Activated naive CD4-positive, alpha-beta T cell treated with anti-CD3 and anti-CD28 coated beads for 36 hours (primary cell): ENCODE results near the gene CCDC13. TPM values are rescaled to one million over a fixed set of nuclear protein-coding genes. Genes with fewer than 3 reads are reported as not detected.
A peak's percentile ranks its signal among the peaks of the same experiment; 100 is the strongest.

Experiments used
- CTCF ChIA-PET: fragments of 350-600 bp; sonication (Branson Sonifier 250); formaldehyde crosslinking; loops from one replicate; lab custom pipeline; 2021; ENCODE audit warnings: antibody characterized with exemption; lab: Charles Lee
- DNase-seq: peaks from one replicate; pipeline ENCODE4 v3.0.0-alpha.2; 2020
- H3K27ac Mint-ChIP-seq: one replicate; pipeline ENCODE4 v1.8.0; 2021; ENCODE audit warnings: mild to moderate bottlenecking, mixed read lengths
- H3K27me3 Mint-ChIP-seq: one replicate; pipeline ENCODE4 v1.8.0; 2021; ENCODE audit warnings: low read depth, mixed read lengths
- H3K36me3 Mint-ChIP-seq: one replicate; pipeline ENCODE4 v1.8.0; 2021; ENCODE audit warnings: low read depth, mixed read lengths
- H3K4me1 Mint-ChIP-seq: one replicate; pipeline ENCODE4 v1.8.0; 2021; ENCODE audit warnings: low read depth, mixed read lengths
- H3K4me3 Mint-ChIP-seq: one replicate; pipeline ENCODE4 v1.8.0; 2021; ENCODE audit warnings: mild to moderate bottlenecking, moderate library complexity, mixed read lengths
- H3K9me3 Mint-ChIP-seq: one replicate; pipeline ENCODE4 v1.8.0; 2021; ENCODE audit warnings: mixed read lengths
- intact Hi-C: fragments of 100-400 bp; cut with micrococcal nuclease; formaldehyde crosslinking; loops from one replicate; pipeline ENCODE4 v1.15.1; 2023
- total RNA-seq, 2 experiments: library from RNA; stranded (reverse); gene quantifications; one replicate each; pipeline ENCODE4 v1.2.3, GENCODE V29; 2021

CCDC13 gene
- total RNA-seq, 2 experiments from 2014 or later: 0.31 TPM; not detected in 1

DNA sequence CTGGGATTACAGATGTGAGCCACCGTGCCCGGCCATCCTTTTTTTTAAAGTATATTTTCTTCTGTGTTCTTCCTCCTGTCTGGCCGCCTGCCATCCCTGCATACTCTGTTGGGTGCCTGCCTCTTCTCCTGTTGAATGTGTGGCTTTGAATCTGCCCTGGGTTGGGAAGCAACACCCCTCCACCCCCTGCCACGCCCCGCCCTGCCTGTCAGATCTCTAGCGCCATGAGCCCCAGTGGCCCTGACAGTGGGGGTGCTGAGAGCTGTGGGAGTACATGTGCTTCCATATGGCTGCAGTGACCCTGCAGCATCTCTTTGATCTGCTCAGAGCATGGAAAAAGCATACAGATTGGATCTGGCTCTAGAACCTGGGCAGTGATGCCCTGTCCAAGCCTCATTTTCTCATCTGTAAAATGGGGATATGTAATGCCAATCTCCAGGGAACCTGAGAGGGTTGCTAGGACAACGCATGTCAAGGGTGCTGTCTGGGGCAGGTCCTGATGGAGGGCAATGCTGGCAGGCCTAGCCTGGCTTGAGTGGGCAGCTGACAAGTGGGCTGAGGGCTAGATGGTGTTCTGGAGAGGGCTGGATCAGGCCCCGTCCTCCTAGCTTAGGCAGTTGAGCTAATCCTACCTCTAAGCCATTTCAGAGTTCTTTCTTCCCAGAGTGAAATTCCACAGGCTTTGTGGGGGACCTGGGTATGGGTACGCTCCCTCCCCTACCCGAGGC is 23.9 kb downstream of the CCDC13 start:
- Mint-ChIP-seq H3K27ac (no peak overlapping the region), H3K9me3 (no peaks in the 10 kb centered on the region), H3K36me3 (no peaks in the 10 kb centered on the region), H3K27me3 (no peaks in the 10 kb centered on the region), H3K4me1 (peaks cover 28% of the 10 kb centered on the region), H3K4me3 (no peak overlapping the region)
- no peak for DNase-seq
- CTCF ChIA-PET: interaction anchor here (0.7 to 2.0 kb wide), 4 partner anchors 8 to 322 kb away, joined by 3 to 9 read pairs (median 5); no protein-coding TSS in a partner anchor
- intact Hi-C loops: loop anchor here (10.0 kb wide), 1 partner anchor 504 kb away; no protein-coding TSS in a partner anchor

GRCh38 chr3:42747581-42747980 is 25.5 kb downstream of the CCDC13 start:
- H3K27me3 Mint-ChIP-seq: no peaks in the 10 kb centered on the region
- DNase-seq: peak; percentile 27
- no peaks in the 10 kb centered on the region for H3K36me3 Mint-ChIP-seq
- intact Hi-C loops: loop anchor here (10.0 kb wide), 1 partner anchor 503 kb away; no protein-coding TSS in a partner anchor
- CTCF ChIA-PET: interaction anchor here (0.7 to 2.0 kb wide), 3 partner anchors 10 to 200 kb away, joined by 5 to 9 read pairs (median 6); no protein-coding TSS in a partner anchor
- no peak overlapping the region for H3K4me3 Mint-ChIP-seq
- H3K9me3 Mint-ChIP-seq: no peaks in the 10 kb centered on the region
- peaks cover 28% of the 10 kb centered on the region for H3K4me1 Mint-ChIP-seq
- no peak overlapping the region for H3K27ac Mint-ChIP-seq

DNA sequence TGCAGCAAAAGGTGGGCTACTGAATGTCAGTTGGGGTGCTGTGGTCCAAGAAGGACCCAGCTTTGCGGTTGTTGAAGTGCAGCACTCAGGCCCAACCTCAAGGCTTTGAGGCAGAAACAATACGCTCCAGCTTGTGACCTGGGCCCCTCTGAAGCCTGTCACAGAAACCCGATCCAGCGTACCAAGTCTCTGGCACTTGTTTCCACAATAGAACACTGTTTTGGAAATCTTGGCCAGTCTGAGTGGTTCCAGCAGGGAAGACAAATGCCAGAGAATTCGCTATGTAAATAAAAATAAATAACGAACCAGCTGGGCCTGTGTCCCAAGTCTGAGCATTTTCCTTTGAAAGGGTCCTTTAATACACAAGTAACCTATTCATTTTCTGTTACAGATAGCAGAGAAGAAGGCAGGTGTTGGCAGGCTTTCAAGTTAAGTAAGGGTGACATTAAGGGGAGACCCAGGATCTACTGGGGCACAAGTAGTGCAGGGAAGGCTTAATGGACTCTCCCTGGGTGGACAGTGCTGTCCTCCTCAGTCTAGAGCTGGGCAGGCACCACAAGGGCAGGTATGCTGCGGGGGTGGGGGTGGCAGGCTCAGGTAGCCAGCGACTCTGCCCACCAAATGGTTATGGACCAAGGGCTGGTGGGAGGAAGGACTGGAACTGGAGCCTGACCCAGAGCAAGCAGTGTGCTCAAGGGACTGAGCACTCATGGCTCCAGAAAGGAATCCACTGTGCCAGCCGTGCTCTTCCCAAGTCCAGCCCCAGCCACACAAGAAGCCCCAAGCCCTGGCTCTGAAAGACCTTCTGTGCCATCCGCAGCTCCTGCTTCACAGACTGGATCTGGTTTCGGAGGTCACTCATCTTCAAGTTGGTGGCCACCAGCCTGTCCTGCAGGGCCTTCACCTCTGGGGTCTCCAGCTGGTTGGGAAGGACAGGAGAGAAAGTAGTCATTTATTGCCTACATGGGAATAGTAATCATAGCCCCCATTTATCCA is 26.3 kb downstream of the CCDC13 start:
- intact Hi-C loops: loop anchor here (10.0 kb wide), 1 partner anchor 502 kb away; no protein-coding TSS in a partner anchor
- CTCF ChIA-PET: interaction anchor here (0.9 to 4.6 kb wide), 5 partner anchors 11 to 199 kb away, joined by 3 to 24 read pairs (median 6); partner anchors contain the start of gene SEC22C
- Mint-ChIP-seq H3K27ac (no peak overlapping the region), H3K4me3 (no peak overlapping the region), H3K9me3 (no peaks in the 10 kb centered on the region), H3K27me3 (no peaks in the 10 kb centered on the region), H3K4me1 (peaks cover 28% of the 10 kb centered on the region), H3K36me3 (no peaks in the 10 kb centered on the region)
- no peak for DNase-seq

GRCh38 chr3:42745776-42746454 is 27.1 kb downstream of the CCDC13 start:
- Mint-ChIP-seq H3K9me3 (no peaks in the 10 kb centered on the region), H3K36me3 (no peaks in the 10 kb centered on the region), H3K27me3 (no peaks in the 10 kb centered on the region), H3K4me3 (no peak overlapping the region), H3K4me1 (peaks cover 28% of the 10 kb centered on the region), H3K27ac (no peak overlapping the region)
- no peak for DNase-seq
- CTCF ChIA-PET: interaction anchor here (0.6 to 4.6 kb wide), 13 partner anchors 9 to 276 kb away, joined by 3 to 24 read pairs (median 4); partner anchors contain the start of gene SEC22C
- intact Hi-C loops: loop anchor here (10.0 kb wide), 1 partner anchor 501 kb away; no protein-coding TSS in a partner anchor

GRCh38 chr3:42745291-42745745 is 27.7 kb downstream of the CCDC13 start:
- Mint-ChIP-seq H3K27ac (no peak overlapping the region), H3K4me1 (peaks cover 28% of the 10 kb centered on the region), H3K4me3 (no peak overlapping the region), H3K27me3 (no peaks in the 10 kb centered on the region), H3K36me3 (no peaks in the 10 kb centered on the region), H3K9me3 (no peaks in the 10 kb centered on the region)
- CTCF ChIA-PET: interaction anchor here (0.6 to 4.6 kb wide), 14 partner anchors 10 to 277 kb away, joined by 3 to 24 read pairs (median 4); partner anchors contain the start of genes SEC22C and VIPR1
- no peak for DNase-seq
- intact Hi-C loops: loop anchor here (10.0 kb wide), 1 partner anchor 501 kb away; no protein-coding TSS in a partner anchor

- CTCF ChIA-PET: interaction anchor here (0.9 to 4.6 kb wide), 7 partner anchors 9 to 182 kb away, joined by 3 to 24 read pairs (median 3); partner anchors contain the start of gene SEC22C
- Mint-ChIP-seq H3K27ac (no peak overlapping the region), H3K27me3 (no peaks in the 10 kb centered on the region), H3K4me1 (peaks cover 20% of the 10 kb centered on the region), H3K9me3 (no peaks in the 10 kb centered on the region), H3K36me3 (no peaks in the 10 kb centered on the region), H3K4me3 (no peak overlapping the region)
- intact Hi-C loops: loop anchor here (10.0 kb wide), 1 partner anchor 499 kb away; no protein-coding TSS in a partner anchor
- DNase-seq: no peak
These were observed 29.7 kb downstream of the CCDC13 start for GRCh38 chr3:42743204-42743995.

GRCh38 chr3:42742688-42743087 is 30.4 kb downstream of the CCDC13 start:
- Mint-ChIP-seq H3K27ac (no peak overlapping the region), H3K9me3 (no peaks in the 10 kb centered on the region), H3K4me1 (peaks cover 13% of the 10 kb centered on the region), H3K36me3 (no peaks in the 10 kb centered on the region), H3K27me3 (no peaks in the 10 kb centered on the region), H3K4me3 (no peak overlapping the region)
- DNase-seq: no peak
- intact Hi-C loops: loop anchor here (10.0 kb wide), 1 partner anchor 498 kb away; no protein-coding TSS in a partner anchor
- CTCF ChIA-PET: interaction anchor here (1.3 to 4.6 kb wide), 2 partner anchors 15 to 161 kb away, joined by 4 to 24 read pairs; partner anchors contain the start of gene SEC22C

DNA sequence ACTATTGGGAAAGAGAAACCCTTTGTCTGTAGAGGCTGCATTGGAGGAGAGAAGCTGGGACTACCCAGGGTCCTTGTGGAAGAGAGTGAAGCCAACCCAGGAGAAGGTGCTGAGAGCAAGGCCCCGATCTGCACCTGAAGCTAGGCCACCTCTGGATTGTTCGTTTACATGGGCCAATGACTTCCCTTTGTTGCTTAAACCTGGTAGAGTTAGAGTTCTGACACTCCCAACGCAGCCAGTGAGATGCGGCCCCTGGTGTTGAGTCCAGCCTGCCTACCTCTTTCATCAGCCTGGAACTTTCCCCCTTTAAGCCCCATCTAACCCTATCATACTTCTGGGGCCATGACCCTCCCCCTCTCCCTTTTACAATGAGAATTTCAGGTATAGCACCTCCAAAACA is 30.8 kb downstream of the CCDC13 start:
- CTCF ChIA-PET: interaction anchor here (1.1 to 4.6 kb wide), 3 partner anchors 14 to 170 kb away, joined by 3 to 24 read pairs (median 4); partner anchors contain the start of gene SEC22C
- H3K27ac Mint-ChIP-seq: no peak overlapping the region
- no peaks in the 10 kb centered on the region for H3K36me3 Mint-ChIP-seq
- no peaks in the 10 kb centered on the region for H3K9me3 Mint-ChIP-seq
- intact Hi-C loops: loop anchor here (10.0 kb wide), 1 partner anchor 497 kb away; no protein-coding TSS in a partner anchor
- no peak overlapping the region for H3K4me3 Mint-ChIP-seq
- peaks cover 9% of the 10 kb centered on the region for H3K4me1 Mint-ChIP-seq
- H3K27me3 Mint-ChIP-seq: no peaks in the 10 kb centered on the region
- no peak for DNase-seq

GRCh38 chr3:42741796-42742195 is 31.3 kb downstream of the CCDC13 start:
- Mint-ChIP-seq H3K36me3 (no peaks in the 10 kb centered on the region), H3K27me3 (no peaks in the 10 kb centered on the region), H3K4me1 (peaks cover 4% of the 10 kb centered on the region), H3K27ac (no peak overlapping the region), H3K9me3 (no peaks in the 10 kb centered on the region), H3K4me3 (no peak overlapping the region)
- CTCF ChIA-PET: interaction anchor here (1.1 to 1.3 kb wide), 2 partner anchors 14 to 170 kb away, joined by 3 to 4 read pairs; no protein-coding TSS in a partner anchor
- intact Hi-C loops: loop anchor here (10.0 kb wide), 1 partner anchor 497 kb away; no protein-coding TSS in a partner anchor
- no peak for DNase-seq

DNA sequence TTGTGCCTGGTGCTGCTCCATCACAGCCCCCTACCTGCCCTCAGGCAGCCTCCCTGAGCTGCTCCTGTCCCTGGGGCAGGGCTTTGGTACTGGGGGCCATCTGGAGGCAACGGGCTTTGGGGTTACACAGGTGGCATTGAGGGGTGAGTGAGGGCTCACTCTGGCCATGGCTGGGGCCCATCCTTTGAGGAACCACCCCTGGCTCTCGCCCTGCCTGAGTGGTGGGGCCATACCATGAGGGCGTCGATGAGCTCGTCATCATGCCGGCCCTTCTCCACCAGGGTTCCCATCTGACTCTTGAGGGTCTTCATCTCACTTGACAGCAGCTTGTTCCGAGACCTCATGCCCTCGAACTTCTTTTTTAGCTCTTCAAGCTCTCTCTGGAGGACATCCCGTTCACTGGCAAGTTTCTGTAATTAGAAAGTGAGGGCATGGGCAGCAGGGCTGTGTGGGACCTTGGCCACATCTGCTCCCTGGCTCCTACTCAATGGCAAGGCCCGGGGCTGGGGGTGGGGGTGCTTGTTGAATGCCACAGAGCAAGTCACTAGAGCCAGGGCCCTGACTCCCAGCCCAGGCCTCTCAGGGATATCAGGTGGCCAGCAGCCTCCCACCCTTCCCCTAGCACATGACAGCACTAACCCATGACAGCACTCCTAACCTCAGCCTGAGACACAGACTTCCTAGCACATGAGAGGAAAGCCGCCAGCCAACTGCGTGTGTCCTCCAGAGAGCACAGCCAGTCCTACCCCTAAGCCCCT is 33.5 kb downstream of the CCDC13 start:
- Mint-ChIP-seq H3K27ac (peak overlapping the region; percentile 56), H3K9me3 (no peaks in the 10 kb centered on the region), H3K27me3 (no peaks in the 10 kb centered on the region), H3K4me1 (peaks cover 2% of the 10 kb centered on the region), H3K4me3 (no peak overlapping the region), H3K36me3 (no peaks in the 10 kb centered on the region)
- no peak for DNase-seq
- CTCF ChIA-PET: no interaction called here
- intact Hi-C loops: loop anchor here (10.0 kb wide), 1 partner anchor 495 kb away; no protein-coding TSS in a partner anchor
